HG03139 (cell line): ENCODE measurements around the gene ITPRID2.

Experiments
- ATAC-seq: cut with Tn5 transposase; IDR thresholded peaks from one replicate; pipeline ENCODE4 v1.9.1; 2021; ENCODE audit not compliant: unreplicated experiment

The ITPRID2 gene

GRCh38 chr2:181891258-181891965 is at the start of gene ITPRID2:
Gene ITPRID2, plus strand, starts transcription at chr2:181891730. Its CDS starts 337 bp downstream, at chr2:181892067.
- peak; percentile 90 for ATAC-seq

DNA sequence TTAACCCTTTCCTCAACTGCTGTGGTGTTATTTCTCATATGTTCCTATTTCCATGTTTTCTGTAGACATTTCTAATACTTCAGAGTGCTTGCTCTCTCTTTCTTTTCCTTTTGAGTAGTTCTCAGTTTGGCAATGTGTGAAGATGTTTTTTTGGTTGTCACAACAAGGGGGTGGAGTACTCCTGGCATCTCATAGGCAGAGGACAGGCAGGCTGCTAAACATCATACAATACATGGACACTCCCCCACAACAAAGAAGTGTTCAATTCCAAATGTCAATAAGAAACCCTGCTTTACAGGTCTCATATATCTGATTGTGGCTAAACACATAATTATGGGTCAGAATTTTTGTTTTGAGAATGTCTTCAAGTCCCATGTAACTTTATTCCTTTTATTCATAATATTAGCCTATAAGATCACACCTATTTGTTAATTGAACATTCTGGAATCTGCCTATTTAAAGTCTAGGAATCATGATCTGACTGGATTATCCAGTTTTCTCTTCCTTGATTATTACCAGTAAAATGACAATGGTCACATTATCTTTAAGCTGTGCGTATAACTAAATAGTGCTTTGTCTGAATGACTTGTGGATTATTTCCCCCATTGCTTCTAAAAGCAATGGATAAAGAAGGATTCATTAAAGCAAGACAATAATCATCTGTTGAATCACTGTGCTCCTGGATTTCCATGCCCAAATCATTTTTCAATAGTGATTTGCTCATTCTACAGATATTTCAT is 46.8 kb upstream of the ITPRID2 start:
- no peak for ATAC-seq

DNA sequence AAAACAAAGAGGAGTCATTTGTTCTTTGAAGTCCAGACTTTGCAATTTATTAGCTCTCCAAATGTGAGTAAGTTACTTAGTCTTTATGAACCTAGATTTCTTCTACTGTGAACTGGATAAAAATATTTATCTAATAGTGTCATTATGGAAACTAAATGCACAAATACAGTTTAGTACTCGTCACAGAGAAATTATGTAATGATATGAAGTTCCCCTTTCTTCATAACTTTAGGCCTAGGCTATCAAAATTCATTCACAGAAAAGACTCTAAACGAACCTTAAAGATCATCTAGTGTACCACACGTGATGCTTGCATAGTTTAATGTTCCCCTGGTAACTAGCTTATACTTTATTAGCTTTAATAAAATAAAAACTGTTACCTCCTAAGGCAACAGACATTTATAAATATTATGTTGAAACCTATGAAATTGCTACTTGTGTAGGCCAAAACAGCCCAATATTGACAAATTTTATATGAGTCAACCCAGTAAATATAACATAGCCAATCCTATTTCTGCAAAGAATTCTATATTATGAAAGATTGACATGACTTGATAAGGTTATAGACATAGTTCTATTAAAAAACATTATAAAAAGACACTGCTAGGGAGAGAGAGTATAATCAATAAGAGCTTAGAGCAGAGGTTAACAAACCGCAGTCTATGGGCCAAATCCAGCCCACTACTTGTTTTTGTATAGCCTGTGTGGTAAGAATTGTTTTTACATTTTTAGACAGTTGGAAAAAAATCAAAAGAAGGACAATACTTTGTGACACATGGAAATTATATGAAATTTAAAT is 44.9 kb upstream of the ITPRID2 start:
- ATAC-seq = no peak

- no peak for ATAC-seq
These were observed 44.4 kb upstream of the ITPRID2 start for GRCh38 chr2:181847198-181847556.

GRCh38 chr2:181847702-181848101 is 43.8 kb upstream of the ITPRID2 start:
- ATAC-seq = no peak

GRCh38 chr2:181848261-181848886 is 43.2 kb upstream of the ITPRID2 start:
- ATAC-seq = no peak

- ATAC-seq = no peak
These were observed 41.9 kb upstream of the ITPRID2 start for GRCh38 chr2:181849601-181850000.

GRCh38 chr2:181850936-181851560 is 40.5 kb upstream of the ITPRID2 start:
- ATAC-seq = no peak

- no peak for ATAC-seq
These were observed 39.8 kb upstream of the ITPRID2 start for GRCh38 chr2:181851726-181852125.

DNA sequence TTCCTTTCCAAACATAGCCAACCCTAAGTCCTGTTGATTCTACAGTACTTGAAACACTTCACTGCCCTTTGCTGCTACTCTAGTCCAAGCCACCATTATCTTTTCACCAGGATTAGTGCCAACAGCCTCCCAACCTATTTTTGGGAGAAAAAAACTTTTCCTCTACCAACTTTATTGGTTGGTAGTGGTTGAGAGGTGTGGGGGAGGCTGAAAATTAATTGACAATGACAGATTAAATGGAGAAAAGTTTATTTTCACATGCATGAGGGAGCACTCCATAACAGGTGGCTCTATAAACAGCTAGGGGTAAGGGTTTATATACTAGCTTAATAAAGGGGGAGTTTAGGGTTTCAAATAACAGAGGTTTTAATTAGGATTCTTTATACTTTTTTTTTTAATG is 37.8 kb upstream of the ITPRID2 start:
- ATAC-seq = no peak

DNA sequence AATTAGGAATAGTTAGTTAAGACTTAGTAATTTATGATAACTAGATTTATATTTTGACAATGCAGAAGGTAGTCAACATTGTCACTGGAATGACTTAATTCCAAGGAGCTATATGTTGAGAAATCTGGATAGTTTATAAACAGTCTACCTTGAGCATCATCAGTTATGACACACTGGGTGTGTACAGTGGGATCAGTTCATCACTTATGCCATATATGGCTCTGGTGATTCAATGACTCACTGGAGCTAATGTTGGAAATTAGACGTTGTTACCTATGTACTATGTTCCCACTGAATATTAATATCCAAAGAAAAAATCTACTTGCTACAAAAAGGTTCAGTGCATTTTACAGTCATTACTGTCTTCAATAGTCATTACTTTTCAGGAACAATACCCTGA is 34.0 kb upstream of the ITPRID2 start:
- ATAC-seq = no peak

DNA sequence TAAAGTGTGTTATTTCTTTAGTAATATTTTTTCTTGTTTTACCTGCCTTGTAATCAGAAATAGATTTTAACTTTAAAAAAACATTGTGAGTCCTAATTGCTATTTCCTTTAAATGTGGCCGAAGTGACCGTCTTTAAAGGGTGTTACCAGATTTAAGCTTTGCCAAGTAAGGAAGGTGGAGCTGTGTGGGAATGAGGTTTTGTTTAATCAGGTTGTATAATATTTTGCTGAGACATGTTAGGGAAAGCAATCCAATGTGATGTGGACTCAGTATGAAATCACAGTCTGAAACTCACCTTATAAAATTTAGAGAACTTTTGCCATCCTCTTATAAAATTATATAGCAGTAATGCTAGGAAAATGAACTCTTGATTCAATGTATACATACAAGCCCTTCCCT is 32.9 kb upstream of the ITPRID2 start:
- no peak for ATAC-seq

DNA sequence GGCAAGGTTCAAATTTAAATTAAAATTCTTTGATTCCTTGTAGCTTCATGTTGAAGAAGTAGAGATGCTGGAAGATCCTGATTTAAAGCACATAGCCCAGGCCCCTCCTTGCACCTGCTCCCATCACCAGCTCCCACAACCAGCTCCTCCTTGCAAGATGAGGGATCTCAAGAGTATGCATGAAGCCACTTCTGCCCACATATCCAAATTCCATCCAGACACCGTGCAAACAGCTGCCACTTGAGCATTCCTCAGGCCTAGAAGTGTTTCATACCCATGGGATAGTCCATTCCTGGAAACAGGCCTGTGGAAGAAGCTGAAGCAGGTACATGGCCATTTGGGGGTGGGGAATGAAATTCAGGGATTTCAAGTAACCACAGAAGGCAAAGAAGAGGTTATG is 32.4 kb upstream of the ITPRID2 start:
- no peak for ATAC-seq

DNA sequence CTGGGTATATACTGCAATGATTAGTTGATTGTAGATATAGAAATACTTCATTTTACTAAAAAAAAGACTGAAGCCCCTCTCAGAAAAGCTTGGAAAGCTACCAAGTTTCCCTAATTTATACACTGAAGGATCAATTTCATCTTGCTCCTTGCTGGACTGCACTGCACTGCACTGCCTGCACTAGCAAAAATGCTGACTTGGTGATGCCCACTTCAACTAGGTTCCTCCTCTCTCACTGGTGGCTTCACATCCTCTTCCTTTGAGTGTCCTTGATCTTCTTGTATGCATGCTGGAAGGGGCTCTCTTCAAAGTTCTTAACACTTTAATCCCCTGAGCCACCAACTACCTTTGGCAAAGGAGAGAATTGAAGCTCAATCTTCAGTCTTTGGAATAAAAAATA is 31.7 kb upstream of the ITPRID2 start:
- ATAC-seq = no peak

DNA sequence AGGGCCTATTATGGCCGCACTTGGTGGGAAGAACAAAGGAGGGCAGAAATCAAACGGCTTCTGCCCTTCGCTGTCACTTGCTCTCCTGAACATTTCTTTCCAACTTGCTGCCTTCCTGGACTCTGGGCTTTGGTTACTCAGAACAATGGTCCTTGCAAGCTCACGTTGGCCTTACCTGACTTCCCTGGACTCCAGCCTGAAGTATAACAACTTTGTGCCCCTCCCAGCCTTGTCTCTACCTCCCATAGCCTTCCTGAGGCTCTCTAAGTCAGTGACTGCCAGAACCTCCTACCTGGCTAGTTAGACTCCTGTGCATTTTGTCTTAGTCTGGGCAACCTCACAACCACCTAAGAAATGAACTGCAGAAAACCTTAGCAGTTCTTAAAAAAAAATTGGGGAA is 30.2 kb upstream of the ITPRID2 start:
- no peak for ATAC-seq

DNA sequence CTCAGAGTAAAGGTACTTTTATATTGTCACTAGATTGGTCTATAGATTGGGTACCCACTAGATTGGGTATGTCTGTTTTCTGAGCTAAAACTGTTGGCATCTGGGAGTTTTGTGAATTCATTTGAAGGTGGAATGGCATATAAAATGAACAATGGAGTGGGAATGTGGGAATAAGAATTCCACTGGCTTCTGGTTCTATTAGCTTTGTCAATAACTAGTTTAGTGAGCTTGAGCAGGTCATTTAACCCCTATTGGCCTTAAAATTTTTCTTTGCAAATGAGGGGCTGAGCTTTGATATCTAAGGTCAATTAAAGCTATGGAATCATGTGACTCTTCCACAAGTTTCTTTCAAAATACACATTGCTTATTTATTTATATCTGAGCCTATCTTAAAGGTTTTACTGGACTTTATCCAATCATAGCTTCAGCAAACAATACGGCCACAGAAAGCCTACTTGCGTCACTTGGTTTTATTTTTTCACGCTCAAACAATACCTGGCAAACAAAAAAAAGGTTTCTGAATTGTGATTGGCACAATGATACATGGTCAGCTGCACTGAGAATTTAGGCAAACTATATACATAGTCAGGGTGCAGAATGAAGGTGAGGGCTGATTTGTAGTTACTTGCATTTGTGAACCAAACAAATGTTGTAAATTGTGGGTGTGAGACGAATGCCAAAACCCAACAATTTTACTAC is 28.8 kb upstream of the ITPRID2 start:
- ATAC-seq = no peak

DNA sequence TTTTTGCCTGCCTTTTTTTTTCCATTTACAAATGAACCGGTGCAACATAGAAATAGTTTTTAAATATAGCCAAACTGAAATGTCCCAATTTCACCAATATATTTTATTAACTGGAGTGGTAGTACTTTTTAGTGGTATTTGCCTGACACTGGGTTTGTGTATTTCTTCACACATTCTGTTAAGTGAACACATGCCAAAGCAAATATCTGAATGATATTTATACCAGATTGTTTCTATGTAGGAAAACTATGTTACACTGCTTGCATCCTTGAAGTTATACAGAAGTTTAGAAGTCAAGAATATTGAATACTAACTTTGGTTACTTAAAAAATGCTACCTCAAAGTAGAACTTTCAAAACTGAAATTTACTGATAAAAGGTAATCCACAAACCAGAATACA is 19.4 kb upstream of the ITPRID2 start:
- ATAC-seq = no peak

DNA sequence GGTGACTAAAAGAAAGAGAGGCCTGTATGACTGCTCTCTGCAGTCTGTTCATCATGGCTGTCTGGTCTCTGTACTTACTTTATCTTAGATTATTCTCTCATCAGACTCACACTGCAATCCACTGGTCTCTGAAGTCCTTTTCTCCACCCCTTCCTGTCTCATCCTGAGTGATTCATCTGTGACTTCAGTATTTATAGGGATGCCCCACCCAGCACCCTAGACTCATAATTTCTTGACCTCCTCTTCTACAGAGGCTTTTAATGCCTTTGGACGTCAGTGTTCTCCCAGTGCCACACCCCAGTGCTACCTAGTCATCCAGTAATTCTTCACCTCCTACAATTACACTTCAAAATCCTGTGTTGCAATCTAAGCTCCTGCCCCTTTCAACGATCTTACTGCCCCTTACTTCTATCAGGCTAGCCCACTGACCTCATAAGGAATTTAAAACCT is 14.9 kb upstream of the ITPRID2 start:
- ATAC-seq = no peak

- no peak for ATAC-seq
These were observed 14.3 kb upstream of the ITPRID2 start for GRCh38 chr2:181877181-181877664.

GRCh38 chr2:181878448-181878847 is 13.1 kb upstream of the ITPRID2 start:
- ATAC-seq = no peak
